Hepatocyte (in vitro differentiated cells): ENCODE data around the gene CTSW. TPM values are rescaled to one million over a fixed set of nuclear protein-coding genes. Genes with fewer than 3 reads are reported as not detected.

ENCODE experiments used
- DNase-seq: peaks from one replicate; pipeline ENCODE4 v3.0.0-alpha.2; 2016; ENCODE audit warnings: low spot score
- H2AFZ ChIP-seq: fragments of 200-600 bp; sonication (generic); 2 replicates; pipeline ENCODE4 v1.6.0; 2016; ENCODE audit warnings: antibody characterized with exemption, mild to moderate bottlenecking
- H3K27ac ChIP-seq: fragments of 200-600 bp; sonication (generic); 2 replicates; pipeline ENCODE4 v1.5.1; 2016; ENCODE audit warnings: mild to moderate bottlenecking
- H3K27me3 ChIP-seq: fragments of 200-600 bp; sonication (generic); 2 replicates; pipeline ENCODE4 v1.6.1; 2016
- H3K36me3 ChIP-seq: fragments of 200-600 bp; sonication (generic); replicated peaks from 2 replicates; pipeline ENCODE4 v1.5.1; 2016; ENCODE audit warnings: low read depth; ENCODE audit not compliant: insufficient read depth
- H3K4me1 ChIP-seq: fragments of 200-600 bp; sonication (generic); 2 replicates; pipeline ENCODE4 v1.5.1; 2016; ENCODE audit warnings: mild to moderate bottlenecking, moderate library complexity; ENCODE audit not compliant: insufficient read depth
- H3K4me2 ChIP-seq: fragments of 200-600 bp; sonication (generic); 2 replicates; pipeline ENCODE4 v1.6.0; 2016
- H3K4me3 ChIP-seq: fragments of 200-600 bp; sonication (generic); 2 replicates; pipeline ENCODE4 v1.5.1; 2016; ENCODE audit warnings: mild to moderate bottlenecking
- H3K79me2 ChIP-seq: fragments of 200-600 bp; sonication (generic); 2 replicates; pipeline ENCODE4 v1.6.0; 2017; ENCODE audit warnings: mild to moderate bottlenecking
- H3K9me2 ChIP-seq: fragments of 200-600 bp; sonication (generic); replicated peaks from 2 replicates; pipeline ENCODE4 v1.6.0; 2017; ENCODE audit warnings: mild to moderate bottlenecking; ENCODE audit not compliant: insufficient read depth
- H3K9me3 ChIP-seq: fragments of 200-600 bp; sonication (generic); 2 replicates; pipeline ENCODE4 v1.5.1; 2016; ENCODE audit warnings: low read depth, mild to moderate bottlenecking
- H4K20me1 ChIP-seq: fragments of 200-600 bp; sonication (generic); 2 replicates; pipeline ENCODE4 v1.6.0; 2016; ENCODE audit warnings: mild to moderate bottlenecking; ENCODE audit not compliant: insufficient read depth, poor library complexity, severe bottlenecking
- CTCF ChIP-seq: fragments of 200-600 bp; sonication (generic); IDR thresholded peaks from 2 replicates; pipeline ENCODE4 v1.5.1; 2016; ENCODE audit warnings: antibody characterized with exemption, mild to moderate bottlenecking; ENCODE audit not compliant: poor library complexity
- EZH2 ChIP-seq: fragments of 200-600 bp; sonication (generic); IDR thresholded peaks from 2 replicates; pipeline ENCODE4 v1.6.1; 2016; ENCODE audit warnings: antibody characterized with exemption, mild to moderate bottlenecking, borderline replicate concordance
- EZH2phosphoT487 ChIP-seq: fragments of 200-600 bp; sonication (generic); IDR thresholded peaks from one replicate; pipeline ENCODE4 v1.6.1; 2018; ENCODE audit warnings: antibody characterized with exemption, mild to moderate bottlenecking, low read depth, moderate library complexity; ENCODE audit not compliant: unreplicated experiment, severe bottlenecking
- WGBS: methylation state at CpG from one replicate; pipeline ENCODE4 v1.1.6; 2016; ENCODE audit warnings: low lambda C conversion rate; ENCODE audit errors: missing lambda C conversion rate; 5-methylcytosine and 5-hydroxymethylcytosine counted together
- polyA plus RNA-seq: library from polyadenylated mRNA; unstranded; fragments of >200 nt; fragmentation: Nextera tagmentation; extraction: Ambion mirVana; gene quantifications from 2 replicates; pipeline ENCODE4 v1.2.1, GENCODE V29; 2016
- total RNA-seq: library from RNA; depleted of rRNA; stranded (reverse); fragments of >200 nt; gene quantifications from 2 replicates; pipeline ENCODE4 v1.2.3, GENCODE V29; 2014

The CTSW gene
- total and polyA plus RNA-seq, 2 experiments from 2014 or later: 0.15 TPM; not detected in 1

- no peaks in the 10 kb centered on the region for H3K9me3 ChIP-seq
- no peaks in the 10 kb centered on the region for H3K27me3 ChIP-seq
- H4K20me1 ChIP-seq: no peaks in the 10 kb centered on the region
- WGBS: 93% methylated on average over 21 of the region's 21 CpGs
- H3K4me3 ChIP-seq: no peak overlapping the region
- H3K4me2 ChIP-seq: no peak overlapping the region
- H3K36me3 ChIP-seq: no peaks in the 10 kb centered on the region
- H3K4me1 ChIP-seq: peaks cover 2% of the 10 kb centered on the region
- no peak for DNase-seq
- no peak overlapping the region for H3K27ac ChIP-seq
- H2AFZ ChIP-seq: no peak overlapping the region
- peaks cover 11% of the 10 kb centered on the region for H3K79me2 ChIP-seq
- no peak for TF ChIP-seq EZH2phosphoT487
- no peak for TF ChIP-seq CTCF
- TF ChIP-seq EZH2: no peak
- no peaks in the 10 kb centered on the region for H3K9me2 ChIP-seq
Observed at GRCh38 chr11:65866509-65867283, 12.9 kb upstream of the CTSW start.

GRCh38 chr11:65867284-65868071, 12.2 kb upstream of the CTSW start:
- no peak overlapping the region for H3K4me2 ChIP-seq
- H3K79me2 ChIP-seq: peaks cover 4% of the 10 kb centered on the region
- H3K27me3 ChIP-seq: no peaks in the 10 kb centered on the region
- no peak overlapping the region for H2AFZ ChIP-seq
- H3K9me2 ChIP-seq: no peaks in the 10 kb centered on the region
- DNase-seq: no peak
- H3K4me1 ChIP-seq: no peaks in the 10 kb centered on the region
- no peaks in the 10 kb centered on the region for H4K20me1 ChIP-seq
- H3K9me3 ChIP-seq: no peaks in the 10 kb centered on the region
- no peak for TF ChIP-seq EZH2phosphoT487
- TF ChIP-seq CTCF: no peak
- TF ChIP-seq EZH2: no peak
- no peak overlapping the region for H3K27ac ChIP-seq
- H3K4me3 ChIP-seq: no peak overlapping the region
- H3K36me3 ChIP-seq: no peaks in the 10 kb centered on the region
- 56% methylated on average over 29 of the region's 29 CpGs for WGBS

- Histone ChIP-seq H4K20me1 (no peaks in the 10 kb centered on the region), H3K36me3 (no peaks in the 10 kb centered on the region), H3K4me2 (no peak overlapping the region), H3K4me3 (no peak overlapping the region), H3K9me2 (no peaks in the 10 kb centered on the region), H3K79me2 (no peaks in the 10 kb centered on the region), H2AFZ (no peak overlapping the region), H3K4me1 (no peaks in the 10 kb centered on the region), H3K9me3 (no peaks in the 10 kb centered on the region), H3K27ac (no peak overlapping the region), H3K27me3 (no peaks in the 10 kb centered on the region)
- no peak for DNase-seq
- TF ChIP-seq CTCF (no peak), EZH2phosphoT487 (no peak), EZH2 (no peak)
- 87% methylated on average over 19 of the region's 19 CpGs for WGBS
Observed at GRCh38 chr11:65868076-65868667, 11.5 kb upstream of the CTSW start.
